Erythroblast (primary cell): ENCODE measurements around the gene SAMD11.

Experiments
- GATA1 ChIP-seq: IDR thresholded peaks from 2 replicates; pipeline ENCODE4 v1.6.1; 2011; ENCODE audit warnings: low read depth, mild to moderate bottlenecking, control low read depth, low read length, moderate library complexity
- POLR2A ChIP-seq: IDR thresholded peaks from 2 replicates; pipeline ENCODE4 v1.6.1; 2011; ENCODE audit warnings: mild to moderate bottlenecking, low read length

DNA sequence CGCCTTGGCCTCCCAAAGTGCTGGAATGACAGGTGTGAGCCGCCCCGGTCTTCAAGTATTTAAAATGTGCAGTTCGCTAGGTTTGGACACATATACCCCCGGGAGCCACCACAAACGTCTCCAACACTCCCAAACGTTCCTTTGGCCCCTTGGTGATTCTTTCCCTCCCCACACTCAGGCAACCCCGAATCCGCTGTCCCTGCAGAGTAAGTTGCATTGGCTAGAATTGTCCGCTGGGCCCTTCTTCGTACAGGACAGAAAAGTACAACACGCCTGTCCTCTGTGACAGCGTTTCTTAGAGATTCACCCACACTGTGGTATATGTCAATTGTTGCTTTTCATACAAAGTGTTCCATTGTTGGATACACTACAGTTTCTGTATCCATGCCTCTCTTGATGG, 61.4 kb downstream of the SAMD11 start:
- TF ChIP-seq POLR2A, result no peak
- no peak for TF ChIP-seq GATA1
